Measurements from ENCODE around the gene CAPN2.

CAPN2 gene

GRCh38 chr1:223792046-223792445, 79.7 kb downstream of the CAPN2 start:
- no peak for TF ChIP-seq CTCF (IDR thresholded peaks at IDR 0.05; ENCODE audit: low read depth, low read length)
- Histone ChIP-seq H3K4me3 (ENCODE audit: low read depth, low read length) (no peak overlapping the region), H3K4me1 (no peaks in the 10 kb centered on the region), H3K27me3 (no peaks in the 10 kb centered on the region), H3K9me3 (no peaks in the 10 kb centered on the region), H3K36me3 (peaks cover 13% of the 10 kb centered on the region)
- no peak for DNase-seq

- H3K4me1 ChIP-seq: no peaks in the 10 kb centered on the region
Observed at GRCh38 chr1:223793716-223794115, 81.4 kb downstream of the CAPN2 start.

GRCh38 chr1:223794136-223794880, 82.0 kb downstream of the CAPN2 start:
- no peaks in the 10 kb centered on the region for H3K9me3 ChIP-seq
- no peak for TF ChIP-seq CTCF (IDR thresholded peaks at IDR 0.05; ENCODE audit: low read depth, low read length)
- no peaks in the 10 kb centered on the region for H3K27me3 ChIP-seq
- H3K4me1 ChIP-seq: no peaks in the 10 kb centered on the region
- no peak for DNase-seq
- H3K4me3 ChIP-seq (ENCODE audit: low read depth, low read length): no peak overlapping the region
- peaks cover 27% of the 10 kb centered on the region for H3K36me3 ChIP-seq

More at GRCh38 chr1:223793716-223794115, 81.4 kb downstream of the CAPN2 start:
- no peak for DNase-seq
- Histone ChIP-seq H3K4me3 (ENCODE audit: low read depth, low read length) (no peak overlapping the region), H3K36me3 (peaks cover 25% of the 10 kb centered on the region), H3K9me3 (no peaks in the 10 kb centered on the region), H3K27me3 (no peaks in the 10 kb centered on the region)
- no peak for TF ChIP-seq CTCF (IDR thresholded peaks at IDR 0.05; ENCODE audit: low read depth, low read length)

GRCh38 chr1:223796210-223796609, 83.9 kb downstream of the CAPN2 start:
- Histone ChIP-seq H3K4me1 (no peaks in the 10 kb centered on the region), H3K4me3 (ENCODE audit: low read depth, low read length) (no peak overlapping the region), H3K27me3 (no peaks in the 10 kb centered on the region), H3K9me3 (no peaks in the 10 kb centered on the region), H3K36me3 (peaks cover 46% of the 10 kb centered on the region)
- TF ChIP-seq CTCF (IDR thresholded peaks at IDR 0.05; ENCODE audit: low read depth, low read length): no peak
- no peak for DNase-seq

- no peak for TF ChIP-seq CTCF (IDR thresholded peaks at IDR 0.05; ENCODE audit: low read depth, low read length)
- H3K9me3 ChIP-seq: no peaks in the 10 kb centered on the region
- H3K4me3 ChIP-seq (ENCODE audit: low read depth, low read length): no peak overlapping the region
- no peaks in the 10 kb centered on the region for H3K27me3 ChIP-seq
- no peaks in the 10 kb centered on the region for H3K4me1 ChIP-seq
- H3K36me3 ChIP-seq: peaks cover 75% of the 10 kb centered on the region
- no peak for DNase-seq
Observed at GRCh38 chr1:223802032-223802431, 89.7 kb downstream of the CAPN2 start.

GRCh38 chr1:223802602-223803001, 90.3 kb downstream of the CAPN2 start:
- Histone ChIP-seq H3K27me3 (no peaks in the 10 kb centered on the region), H3K9me3 (no peaks in the 10 kb centered on the region), H3K4me1 (no peaks in the 10 kb centered on the region), H3K36me3 (peaks cover 73% of the 10 kb centered on the region), H3K4me3 (ENCODE audit: low read depth, low read length) (no peak overlapping the region)
- DNase-seq: no peak
- TF ChIP-seq CTCF (IDR thresholded peaks at IDR 0.05; ENCODE audit: low read depth, low read length): no peak
